HTR-8/SVneo (cell line): Measurements from ENCODE around the gene GYPA.
"Not testable (repeated sequence)": the region's sequence is repeated elsewhere in the genome, so short reads cannot be mapped to it uniquely, and the experiment has no call there.

Experiments used
- DNase-seq: peaks from one replicate; pipeline ENCODE4 v3.0.0; 2011; ENCODE audit warnings: low spot score, mixed read lengths; ENCODE audit not compliant: insufficient read length
- FAIRE-seq: peaks from 2 replicates; lab custom pipeline; 2011; peaks lifted over from hg19 to GRCh38; lab: Jason Lieb, UNC

The GYPA gene

GRCh38 chr4:144140594-144141295 is at the start of gene GYPA:
TSS of gene GYPA (minus strand) at chr4:144140718. CDS start at chr4:144140635, 83 bp downstream.
- not testable (repeated sequence) for FAIRE-seq, DNase-seq

DNA sequence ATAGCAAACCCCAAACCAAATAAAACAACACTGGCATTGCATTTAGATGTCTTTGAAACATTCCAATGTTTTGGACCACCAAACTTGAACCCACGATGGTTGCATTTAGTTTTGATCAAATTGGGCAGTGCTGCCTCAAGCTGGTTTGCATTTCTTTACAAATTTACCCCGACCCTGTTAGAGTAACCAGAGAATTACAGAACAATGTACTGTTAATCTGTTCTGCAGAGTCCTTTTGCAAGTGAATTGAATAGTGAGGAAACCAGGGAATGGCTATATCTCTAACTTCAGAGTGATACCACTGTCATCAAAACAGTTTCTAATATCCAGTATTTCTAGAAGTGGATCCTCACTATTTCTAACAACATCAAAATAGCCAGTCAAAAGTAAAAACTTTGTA is 49.5 kb upstream of the GYPA start:
- FAIRE-seq (no peak), DNase-seq (no peak)

GRCh38 chr4:144189121-144189520 is 48.6 kb upstream of the GYPA start:
- DNase-seq (no peak), FAIRE-seq (no peak)

- DNase-seq (no peak), FAIRE-seq (no peak)
Measured at GRCh38 chr4:144185086-144185485, 44.6 kb upstream of the GYPA start.

DNA sequence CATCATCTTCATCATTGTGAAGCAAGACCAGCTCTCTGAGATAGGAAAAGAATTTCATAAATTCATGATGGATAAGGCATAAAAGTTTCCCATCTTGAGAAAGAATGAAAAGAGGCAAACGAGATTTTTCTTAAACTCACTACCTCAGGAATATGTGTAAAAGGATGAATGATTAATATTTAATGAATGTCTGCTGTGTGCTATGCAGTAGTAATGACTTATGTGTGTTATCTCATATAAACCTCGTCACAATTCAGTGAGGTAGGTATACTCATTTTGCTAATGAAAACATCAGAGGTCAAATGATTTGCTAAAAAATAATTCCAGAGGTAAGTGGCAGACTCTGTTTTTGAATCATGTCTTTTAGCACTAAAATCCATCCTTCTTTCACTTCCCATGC is 42.6 kb upstream of the GYPA start:
- DNase-seq = no peak
- no peak for FAIRE-seq

- FAIRE-seq (no peak), DNase-seq (no peak)
Measured at GRCh38 chr4:144181391-144181790, 40.9 kb upstream of the GYPA start.

DNA sequence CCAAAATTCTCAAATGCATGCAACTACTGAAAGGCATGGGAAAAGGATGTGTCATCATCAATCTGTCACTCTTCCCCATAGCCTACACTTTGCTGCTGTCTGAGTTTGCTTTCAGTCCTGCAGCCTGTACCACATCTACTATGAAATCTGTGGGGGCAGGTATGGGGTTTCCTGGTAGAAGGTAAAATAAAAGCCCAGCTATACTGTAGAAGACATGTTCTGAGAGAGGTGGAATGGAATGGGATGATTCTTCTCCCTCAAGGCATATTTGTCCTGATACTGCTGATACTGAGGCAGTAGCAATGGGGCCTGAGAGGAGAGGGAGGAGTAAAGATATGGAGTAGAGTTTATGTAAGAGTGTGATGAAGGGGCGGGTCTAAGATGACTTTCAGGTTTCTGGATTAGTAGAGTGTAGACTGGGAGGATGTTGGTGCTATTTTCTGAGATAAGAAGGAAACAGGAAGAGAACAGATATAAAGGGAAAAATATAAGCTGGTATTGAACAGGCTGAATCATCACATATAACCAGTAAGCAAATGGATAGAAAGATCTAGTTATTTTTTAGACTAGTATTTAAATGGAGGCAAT is 38.7 kb upstream of the GYPA start:
- no peak for DNase-seq
- no peak for FAIRE-seq

DNA sequence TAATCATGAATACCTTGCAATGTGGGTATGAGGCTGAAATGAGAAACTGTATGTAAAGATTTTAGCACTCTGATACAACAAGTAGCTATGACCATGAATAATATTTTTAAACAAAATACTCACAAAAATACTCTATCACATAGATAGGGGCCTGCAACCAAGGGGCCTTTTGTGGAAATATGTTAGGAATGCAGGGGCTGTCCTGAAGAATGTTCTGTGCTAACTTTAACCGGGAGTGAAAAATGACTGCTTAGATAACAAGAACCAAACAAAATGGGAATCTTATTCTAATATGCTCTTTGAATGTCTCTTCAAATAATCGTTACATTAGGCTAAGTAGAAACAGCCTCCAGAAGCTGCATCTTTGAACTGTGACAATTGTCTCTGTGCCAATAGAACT is 37.9 kb upstream of the GYPA start:
- FAIRE-seq (no peak), DNase-seq (no peak)

- FAIRE-seq = no peak
- DNase-seq = no peak
Measured at GRCh38 chr4:144176476-144176875, 36.0 kb upstream of the GYPA start.

GRCh38 chr4:144174401-144175067 is 34.0 kb upstream of the GYPA start:
- DNase-seq (peak; percentile 30), FAIRE-seq (no peak)

DNA sequence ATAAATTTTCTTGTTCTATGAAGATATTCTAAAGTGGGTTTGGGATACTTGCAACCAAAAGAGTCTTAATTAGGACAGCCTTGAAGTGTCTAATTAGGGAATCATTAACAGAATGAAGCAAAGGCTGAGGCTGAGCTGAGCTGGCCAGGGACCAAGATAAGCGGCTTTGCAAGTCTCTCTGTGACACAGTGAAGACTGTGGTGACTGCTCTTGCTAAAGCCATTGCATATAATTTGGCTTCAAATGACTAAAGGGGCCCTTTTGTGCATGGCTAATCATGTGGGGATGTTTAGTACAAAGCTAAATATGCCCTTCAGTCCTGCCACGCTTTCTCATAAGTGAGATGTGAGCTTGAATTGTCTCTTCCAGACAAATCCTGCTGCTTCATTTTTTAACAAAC is 31.2 kb upstream of the GYPA start:
- DNase-seq = no peak
- FAIRE-seq = no peak

DNA sequence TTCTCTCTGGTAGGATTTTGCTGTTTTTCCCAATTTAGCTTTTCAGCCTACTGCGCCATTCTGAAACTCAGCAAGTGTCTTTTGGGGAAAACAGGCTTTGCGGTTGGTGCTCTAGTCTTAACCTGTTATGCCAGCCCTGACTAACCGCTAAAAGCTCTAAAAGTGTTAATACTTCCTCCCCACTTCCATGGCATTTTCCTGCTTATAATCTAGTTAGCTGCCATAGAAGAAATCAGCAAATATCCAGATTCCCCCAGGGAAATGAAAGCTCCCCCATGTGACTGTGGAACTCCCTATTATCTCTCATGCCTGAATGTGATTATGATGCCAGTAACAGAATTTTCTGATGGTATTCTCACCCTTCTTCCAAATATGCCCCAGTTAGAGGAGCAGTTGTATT is 28.7 kb upstream of the GYPA start:
- FAIRE-seq (no peak), DNase-seq (no peak)

GRCh38 chr4:144154044-144154443 is 13.5 kb upstream of the GYPA start:
- no peak for DNase-seq
- no peak for FAIRE-seq

- DNase-seq, FAIRE-seq: not testable (repeated sequence)
Measured at GRCh38 chr4:144142690-144143326, 2.3 kb upstream of the GYPA start.

- no peak for FAIRE-seq
- no peak for DNase-seq
Measured at GRCh38 chr4:144141493-144141892, 975 bp upstream of the GYPA start.

GRCh38 chr4:144139991-144140390 is 527 bp downstream of the GYPA start:
- FAIRE-seq, DNase-seq: not testable (repeated sequence)

- not testable (repeated sequence) for FAIRE-seq
Measured at GRCh38 chr4:144139547-144139946, 971 bp downstream of the GYPA start.

GRCh38 chr4:144138239-144138638 is 2.3 kb downstream of the GYPA start:
- not testable (repeated sequence) for FAIRE-seq

More at GRCh38 chr4:144139547-144139946, 971 bp downstream of the GYPA start:
- not testable (repeated sequence) for DNase-seq

GRCh38 chr4:144137137-144137931 is 3.2 kb downstream of the GYPA start:
- DNase-seq, FAIRE-seq: not testable (repeated sequence)

More at GRCh38 chr4:144138239-144138638, 2.3 kb downstream of the GYPA start:
- not testable (repeated sequence) for DNase-seq

GRCh38 chr4:144136189-144136588 is 4.3 kb downstream of the GYPA start:
- FAIRE-seq = not testable (repeated sequence)

More at GRCh38 chr4:144136189-144136588, 4.3 kb downstream of the GYPA start:
- not testable (repeated sequence) for DNase-seq
